Measurements from ENCODE around the gene COL11A2. TPM values are rescaled to one million over a fixed set of nuclear protein-coding genes. Genes with fewer than 3 reads are reported as not detected.

The COL11A2 gene
- total RNA-seq, 1 experiment from 2014 or later, result 3.7 TPM

DNA sequence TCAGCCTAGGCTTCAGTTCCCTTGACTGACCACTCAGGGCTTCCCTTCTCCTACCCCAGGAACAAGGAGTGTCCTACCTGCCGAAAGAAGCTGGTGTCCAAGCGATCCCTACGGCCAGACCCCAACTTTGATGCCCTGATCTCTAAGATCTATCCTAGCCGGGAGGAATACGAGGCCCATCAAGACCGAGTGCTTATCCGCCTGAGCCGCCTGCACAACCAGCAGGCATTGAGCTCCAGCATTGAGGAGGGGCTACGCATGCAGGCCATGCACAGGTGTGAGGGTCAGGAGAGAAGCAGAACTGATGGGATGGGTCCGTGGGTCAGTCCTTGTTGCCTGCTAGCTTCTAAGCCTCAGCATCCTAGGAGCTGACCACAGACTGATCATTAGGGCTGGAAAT, 17.6 kb upstream of the COL11A2 start (continued):
- TF ChIP-seq ZNF532 (CRISPR knock-in tag; IDR thresholded peaks at IDR 0.05; ENCODE audit: borderline replicate concordance) (no peak), ZNF138 (CRISPR knock-in tag; conservative IDR thresholded peaks at IDR 0.05) (no peak)

DNA sequence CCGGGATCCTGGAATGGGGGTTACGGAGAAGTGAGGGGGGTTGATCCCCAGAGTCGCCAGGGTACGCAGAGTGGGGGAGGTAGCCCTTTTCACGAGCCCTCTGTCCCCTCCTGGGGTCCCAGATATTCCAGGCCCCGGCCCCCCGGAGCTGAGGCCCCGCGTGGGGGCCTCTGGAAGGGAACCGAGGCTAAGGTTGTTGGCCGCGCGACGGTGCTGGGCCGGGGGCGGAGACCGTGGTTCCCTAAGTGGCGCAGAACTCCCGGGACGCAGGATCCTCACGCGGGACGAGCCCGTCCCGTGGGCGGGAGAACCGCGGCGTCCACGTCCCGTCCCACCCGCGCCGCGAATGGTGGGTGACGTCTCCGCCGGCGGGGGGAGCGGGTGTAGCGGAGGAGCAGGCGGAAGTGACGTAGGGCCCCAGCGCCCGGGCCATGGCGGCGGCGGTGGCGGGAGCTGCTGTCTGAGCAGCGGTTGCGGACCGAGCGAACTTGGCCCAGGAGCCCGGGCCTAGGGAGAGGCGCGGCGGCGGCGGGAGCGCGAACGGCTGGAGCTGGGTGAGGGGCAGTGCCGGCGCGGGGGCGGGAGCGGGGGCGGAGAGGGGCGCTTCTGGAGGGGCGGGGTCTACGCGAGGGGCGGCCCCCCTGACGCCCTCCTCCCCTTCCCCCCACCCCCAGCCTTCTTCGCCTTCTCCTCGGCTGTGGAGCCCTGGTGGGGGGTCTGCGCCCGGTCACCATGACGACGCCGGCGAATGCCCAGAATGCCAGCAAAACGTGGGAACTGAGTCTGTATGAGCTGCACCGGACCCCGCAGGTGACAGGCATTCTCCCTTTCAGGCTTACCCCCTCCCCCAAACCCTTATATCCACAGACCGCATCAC, 16.1 kb upstream of the COL11A2 start, which contains the start of gene RING1:
TSS of gene RING1 (plus strand) at position 410 of the 877 bp plus-strand sequence. CDS start at position 733, 323 bp downstream.
- H3K27me3 Mint-ChIP-seq (ENCODE audit: low read depth), result peaks cover 43% of the 10 kb centered on the region
- H3K4me1 Mint-ChIP-seq, result peaks cover 51% of the 10 kb centered on the region
- H3K27ac Mint-ChIP-seq, result peak within 1 kb of the TSS; percentile 66; the same call in 1 of the 2 replicates
- DNase-seq (ENCODE audit: low spot score), result peak; percentile 89
- no peaks in the 10 kb centered on the region for H3K9me3 Mint-ChIP-seq
- H3K4me3 Mint-ChIP-seq, result peak within 1 kb of the TSS; percentile 90
- CTCF ChIA-PET, result interaction anchor here (0.7 to 5.7 kb wide), 10 partner anchors 8 to 223 kb away, joined by 3 to 83 read pairs (median 4); partner anchors contain the start of gene B3GALT4
- ATAC-seq, result peak; percentile 3
- POLR2A ChIA-PET, result interaction anchor here (1.1 to 1.8 kb wide), 3 partner anchors 9 to 237 kb away, joined by 5 to 6 read pairs (median 6); partner anchors contain the start of genes RPS18 and VPS52
- peaks cover 17% of the 10 kb centered on the region for H3K36me3 Mint-ChIP-seq
- TF ChIP-seq CREM (CRISPR knock-in tag; IDR thresholded peaks at IDR 0.05) (peak; percentile 95), FOXP4 (CRISPR knock-in tag; IDR thresholded peaks at IDR 0.05) (peak; percentile 53), MXD4 (CRISPR knock-in tag; IDR thresholded peaks at IDR 0.05; ENCODE audit: borderline replicate concordance) (no peak), CREB1 (CRISPR knock-in tag; IDR thresholded peaks at IDR 0.05) (peak; percentile 57; the same call in 1 of the 2 replicates), SP1 (CRISPR knock-in tag; conservative IDR thresholded peaks at IDR 0.05) (peak; percentile 73), FOXK1 (CRISPR knock-in tag; IDR thresholded peaks at IDR 0.05) (peak; percentile 83), TCF7 (CRISPR knock-in tag; IDR thresholded peaks at IDR 0.05; ENCODE audit: low read depth) (0 out of 2 replicates have a peak, but pooled peaks have one; percentile 71), FOXP1 (CRISPR knock-in tag; IDR thresholded peaks at IDR 0.05; ENCODE audit: borderline replicate concordance) (peak; percentile 28; the same call in 1 of the 2 replicates), OVOL2 (CRISPR knock-in tag; IDR thresholded peaks at IDR 0.05; ENCODE audit: borderline replicate concordance) (no peak), JAZF1 (CRISPR knock-in tag; IDR thresholded peaks at IDR 0.05) (no peak), ARID4B (CRISPR knock-in tag; IDR thresholded peaks at IDR 0.05; ENCODE audit: borderline replicate concordance) (peak; percentile 90; the same call in 1 of the 2 replicates), ZNF219 (CRISPR knock-in tag; IDR thresholded peaks at IDR 0.05; ENCODE audit: borderline replicate concordance) (peak; percentile 63; the same call in 1 of the 2 replicates), MYBL2 (CRISPR knock-in tag; IDR thresholded peaks at IDR 0.05) (peak; percentile 64; the same call in 1 of the 2 replicates), RELA (CRISPR knock-in tag; IDR thresholded peaks at IDR 0.05; ENCODE audit: borderline replicate concordance) (0 out of 2 replicates have a peak, but pooled peaks have one; percentile 45), HMGXB4 (CRISPR knock-in tag; IDR thresholded peaks at IDR 0.05) (peak; percentile 66; the same call in 1 of the 2 replicates), E2F5 (CRISPR knock-in tag; IDR thresholded peaks at IDR 0.05) (0 out of 2 replicates have a peak, but pooled peaks have one; percentile 55)
- TF ChIP-seq, protein P1, sequence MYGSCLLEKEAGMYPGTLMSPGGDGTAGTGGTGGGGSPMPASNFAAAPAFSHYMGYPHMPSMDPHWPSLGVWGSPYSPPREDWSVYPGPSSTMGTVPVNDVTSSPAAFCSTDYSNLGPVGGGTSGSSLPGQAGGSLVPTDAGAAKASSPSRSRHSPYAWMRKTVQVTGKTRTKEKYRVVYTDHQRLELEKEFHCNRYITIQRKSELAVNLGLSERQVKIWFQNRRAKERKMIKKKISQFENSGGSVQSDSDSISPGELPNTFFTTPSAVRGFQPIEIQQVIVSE (CRISPR knock-in tag; IDR thresholded peaks at IDR 0.05; ENCODE audit: borderline replicate concordance), result no peak
